ENCODE results near the gene SMIM38.

GRCh38 chr11:69166218-69167115, 10.7 kb downstream of the SMIM38 start:
- TF ChIP-seq SIN3A (IDR thresholded peaks at IDR 0.05; ENCODE audit: borderline replicate concordance, insufficient read depth, low read length): no peak
- TF ChIP-seq TAF1 (IDR thresholded peaks at IDR 0.05; ENCODE audit: borderline replicate concordance, insufficient read depth, low read length): no peak

Measured in PFSK-1 (cell line).